ENCODE measurements around the gene MKS1.

Gene MKS1

DNA sequence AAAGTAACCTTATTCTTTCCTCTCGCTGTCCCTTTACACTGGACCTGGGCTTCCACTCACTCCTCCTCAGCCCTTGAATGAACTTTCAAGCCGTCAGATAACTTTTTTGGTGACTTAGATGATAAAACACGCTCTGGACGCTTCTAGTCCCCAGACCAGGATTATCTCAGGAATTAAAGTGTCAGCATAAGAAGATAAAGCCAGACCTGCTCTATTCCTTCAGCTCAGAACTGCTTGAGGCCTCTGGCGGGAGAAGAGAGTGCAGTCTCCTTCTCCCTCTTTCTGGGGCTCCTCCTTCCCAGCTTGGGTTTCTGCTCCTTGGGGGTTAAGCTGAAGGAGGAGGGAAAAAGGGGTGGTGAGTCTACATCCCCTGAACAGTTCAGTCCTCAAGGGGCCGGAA lies 25.9 kb upstream of the MKS1 start:
- Histone ChIP-seq H3K4me2 (no peak overlapping the region), H3K36me3 (no peaks in the 10 kb centered on the region), H3K4me3 (no peak overlapping the region), H3K27ac (no peak overlapping the region), H3K4me1 (peaks cover 28% of the 10 kb centered on the region), H4K20me1 (no peaks in the 10 kb centered on the region), H3K9me3 (no peaks in the 10 kb centered on the region), H3K27me3 (peaks cover 17% of the 10 kb centered on the region), H3K9ac (no peak overlapping the region)
- no peak for TF ChIP-seq Cebpa-rat (IDR thresholded peaks at IDR 0.05)

DNA sequence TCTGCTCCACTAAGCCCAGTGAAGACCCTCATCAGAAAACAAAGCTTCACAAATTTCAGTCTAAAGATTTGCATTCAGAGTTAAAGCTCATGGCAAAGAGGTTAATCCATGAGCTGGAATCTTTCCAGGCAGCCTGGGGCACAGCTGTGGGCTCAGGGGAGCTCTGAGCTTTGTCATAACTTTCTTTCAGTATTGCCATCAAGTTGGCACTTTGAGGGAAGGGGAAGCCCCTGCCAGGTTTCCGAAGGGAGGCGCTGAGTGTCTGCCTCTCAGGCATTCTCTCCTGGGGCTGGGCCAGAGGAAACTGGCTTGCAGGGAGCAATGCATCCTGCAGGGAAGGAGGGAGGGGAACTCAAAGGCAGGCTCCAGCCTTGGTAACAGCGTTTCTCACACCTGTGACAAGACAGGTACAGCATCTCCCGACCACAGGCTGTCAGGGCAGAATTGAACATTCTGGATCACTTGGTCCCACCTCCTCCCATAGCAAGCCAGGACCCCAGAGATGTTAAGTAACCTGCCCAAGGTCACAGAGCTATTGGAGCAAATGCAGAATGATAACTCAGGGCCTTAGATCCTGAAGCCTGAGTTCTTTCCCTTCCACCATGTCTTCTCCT lies 23.2 kb upstream of the MKS1 start:
- no peaks in the 10 kb centered on the region for H3K9me3 ChIP-seq
- TF ChIP-seq Cebpa-rat (IDR thresholded peaks at IDR 0.05) = no peak
- no peak overlapping the region for H3K27ac ChIP-seq
- no peaks in the 10 kb centered on the region for H4K20me1 ChIP-seq
- peak overlapping the region; percentile 47 for H3K4me2 ChIP-seq
- no peaks in the 10 kb centered on the region for H3K36me3 ChIP-seq
- H3K4me3 ChIP-seq = no peak overlapping the region
- peaks cover 14% of the 10 kb centered on the region for H3K4me1 ChIP-seq
- H3K9ac ChIP-seq = no peak overlapping the region
- H3K27me3 ChIP-seq = no peaks in the 10 kb centered on the region

DNA sequence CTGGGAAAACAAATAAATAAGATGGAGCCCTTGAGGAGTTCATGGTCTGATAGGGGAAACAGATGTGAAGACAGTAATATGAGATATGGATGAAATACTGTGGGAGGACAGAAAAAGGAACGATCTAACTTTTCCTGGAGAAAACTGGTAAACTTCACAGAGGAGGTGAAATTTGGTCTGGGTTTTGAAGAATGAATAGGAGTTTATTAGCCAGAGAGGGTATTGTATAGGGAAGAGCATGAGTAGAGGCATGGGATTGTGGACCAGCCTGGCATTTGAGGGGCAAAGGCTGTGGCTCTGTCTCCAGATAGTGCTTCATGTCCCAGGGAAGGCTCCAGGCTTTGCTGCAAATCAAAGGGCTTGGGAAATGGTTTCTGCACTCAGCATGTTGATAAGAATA lies 20.9 kb upstream of the MKS1 start:
- TF ChIP-seq Cebpa-rat (IDR thresholded peaks at IDR 0.05) = no peak
- Histone ChIP-seq H4K20me1 (no peaks in the 10 kb centered on the region), H3K4me1 (peaks cover 14% of the 10 kb centered on the region), H3K9ac (no peak overlapping the region), H3K4me3 (no peak overlapping the region), H3K27me3 (no peaks in the 10 kb centered on the region), H3K9me3 (no peaks in the 10 kb centered on the region), H3K27ac (no peak overlapping the region), H3K4me2 (no peak overlapping the region), H3K36me3 (no peaks in the 10 kb centered on the region)

DNA sequence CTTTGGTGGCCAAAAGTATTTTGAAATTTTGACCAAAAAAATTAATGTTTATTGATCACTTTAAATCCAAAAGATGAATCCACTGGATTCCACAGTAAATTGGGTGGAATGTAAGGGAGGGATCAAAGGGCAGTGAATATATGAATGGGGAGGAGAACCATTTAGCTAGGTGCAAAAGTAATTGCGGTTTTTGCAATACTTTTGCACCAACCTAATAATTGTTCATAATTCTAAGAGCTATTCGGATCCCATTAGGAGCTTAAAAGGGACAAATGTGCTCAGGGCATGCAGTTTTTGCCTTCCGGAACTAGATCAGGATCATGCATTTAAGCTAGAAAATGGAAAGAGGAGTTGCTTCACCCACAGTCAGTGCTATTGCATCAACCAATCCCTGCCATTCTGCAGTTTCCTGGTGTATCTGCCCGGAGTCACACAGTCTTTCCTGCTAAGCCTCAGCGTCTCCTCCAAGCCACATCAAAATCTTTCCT lies 19.1 kb upstream of the MKS1 start, which contains the start of gene LPO:
TSS of gene LPO (plus strand) at position 438 of the 488 bp plus-strand sequence. CDS start 4,396 bp downstream, outside the sequence.
- H3K9ac ChIP-seq = no peak within 1 kb of the TSS
- H3K4me2 ChIP-seq = no peak within 1 kb of the TSS
- H4K20me1 ChIP-seq = no peaks in the 10 kb centered on the region
- H3K36me3 ChIP-seq = no peaks in the 10 kb centered on the region
- H3K27me3 ChIP-seq = no peaks in the 10 kb centered on the region
- peaks cover 20% of the 10 kb centered on the region for H3K4me1 ChIP-seq
- no peak within 1 kb of the TSS for H3K4me3 ChIP-seq
- no peak for TF ChIP-seq Cebpa-rat (IDR thresholded peaks at IDR 0.05)
- no peaks in the 10 kb centered on the region for H3K9me3 ChIP-seq
- no peak within 1 kb of the TSS for H3K27ac ChIP-seq

DNA sequence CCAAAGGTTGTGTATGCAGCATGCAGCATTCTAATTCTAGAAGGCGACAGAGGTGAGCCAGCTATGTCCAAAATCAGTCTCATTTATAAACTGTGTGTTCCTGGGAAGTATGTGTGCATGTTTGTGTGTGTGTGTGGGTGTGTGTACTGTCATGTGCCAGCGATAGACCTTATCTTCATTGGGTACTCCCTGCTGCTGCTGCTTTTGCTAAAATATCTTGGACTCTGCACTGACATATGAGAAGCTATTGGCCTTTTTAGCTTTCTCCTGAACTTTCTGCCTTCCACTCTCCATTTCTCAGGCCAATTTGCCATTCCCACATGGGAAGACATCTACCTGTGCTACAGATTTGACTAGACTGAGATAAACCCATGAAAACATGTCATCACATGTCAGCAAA lies 17.3 kb upstream of the MKS1 start:
- no peaks in the 10 kb centered on the region for H4K20me1 ChIP-seq
- no peak overlapping the region for H3K27ac ChIP-seq
- peaks cover 24% of the 10 kb centered on the region for H3K4me1 ChIP-seq
- H3K27me3 ChIP-seq = no peaks in the 10 kb centered on the region
- no peak for TF ChIP-seq Cebpa-rat (IDR thresholded peaks at IDR 0.05)
- H3K4me2 ChIP-seq = no peak overlapping the region
- no peaks in the 10 kb centered on the region for H3K9me3 ChIP-seq
- H3K9ac ChIP-seq = no peak overlapping the region
- no peaks in the 10 kb centered on the region for H3K36me3 ChIP-seq
- no peak overlapping the region for H3K4me3 ChIP-seq

DNA sequence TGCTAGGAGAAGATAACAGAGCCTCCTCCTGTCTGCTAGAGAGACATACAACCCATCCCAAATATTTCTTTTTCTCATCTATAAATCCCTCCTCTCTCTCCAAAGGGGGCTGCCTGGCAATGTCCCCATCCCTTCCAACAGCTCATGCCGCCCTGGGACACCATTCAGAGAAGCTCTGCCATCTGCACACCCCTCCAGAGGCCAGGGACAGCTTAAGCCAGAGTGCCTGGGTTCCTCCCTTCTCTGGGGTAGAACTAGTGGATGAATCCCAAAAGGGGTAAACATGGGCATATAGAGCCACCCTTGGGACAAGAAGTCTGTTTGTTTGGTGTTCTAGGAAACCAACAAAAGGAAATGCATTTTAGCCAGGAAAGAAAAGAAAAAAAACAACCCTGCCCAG lies 16.8 kb upstream of the MKS1 start:
- TF ChIP-seq Cebpa-rat (IDR thresholded peaks at IDR 0.05) = no peak
- Histone ChIP-seq H3K27me3 (no peaks in the 10 kb centered on the region), H4K20me1 (no peaks in the 10 kb centered on the region), H3K4me2 (no peak overlapping the region), H3K27ac (no peak overlapping the region), H3K4me3 (no peak overlapping the region), H3K4me1 (peaks cover 24% of the 10 kb centered on the region), H3K36me3 (no peaks in the 10 kb centered on the region), H3K9me3 (no peaks in the 10 kb centered on the region), H3K9ac (no peak overlapping the region)

DNA sequence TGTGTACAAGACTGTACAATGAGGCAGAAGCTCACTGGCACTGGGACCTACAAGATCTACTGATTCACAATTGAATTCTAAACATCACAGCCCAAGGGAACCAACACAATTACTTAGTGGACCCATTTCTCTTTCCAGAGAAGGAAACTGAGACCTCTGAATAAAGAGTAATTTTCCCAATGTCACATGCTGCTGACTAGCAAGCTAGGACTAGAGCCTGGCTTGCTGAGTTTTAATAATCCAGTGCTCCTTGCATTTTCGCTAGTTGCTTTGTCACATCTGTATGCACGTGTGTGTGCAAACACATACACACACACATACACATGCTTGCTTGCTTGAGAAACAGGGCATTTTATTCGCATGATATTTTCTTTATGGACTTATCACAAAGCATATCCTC lies 15.5 kb upstream of the MKS1 start:
- no peaks in the 10 kb centered on the region for H4K20me1 ChIP-seq
- TF ChIP-seq Cebpa-rat (IDR thresholded peaks at IDR 0.05) = no peak
- H3K9ac ChIP-seq = no peak overlapping the region
- H3K4me1 ChIP-seq = peaks cover 24% of the 10 kb centered on the region
- H3K9me3 ChIP-seq = no peaks in the 10 kb centered on the region
- no peaks in the 10 kb centered on the region for H3K27me3 ChIP-seq
- H3K4me3 ChIP-seq = no peak overlapping the region
- H3K27ac ChIP-seq = no peak overlapping the region
- H3K4me2 ChIP-seq = no peak overlapping the region
- no peaks in the 10 kb centered on the region for H3K36me3 ChIP-seq

GRCh38 chr17:58233543-58233942 lies 14.5 kb upstream of the MKS1 start:
- Histone ChIP-seq H3K4me3 (no peak overlapping the region), H3K9me3 (no peaks in the 10 kb centered on the region), H3K27me3 (no peaks in the 10 kb centered on the region), H3K4me2 (no peak overlapping the region), H4K20me1 (no peaks in the 10 kb centered on the region), H3K9ac (no peak overlapping the region), H3K27ac (no peak overlapping the region), H3K4me1 (peaks cover 24% of the 10 kb centered on the region), H3K36me3 (no peaks in the 10 kb centered on the region)
- TF ChIP-seq Cebpa-rat (IDR thresholded peaks at IDR 0.05) = no peak

- Histone ChIP-seq H3K27me3 (no peaks in the 10 kb centered on the region), H3K36me3 (no peaks in the 10 kb centered on the region), H3K4me3 (no peak overlapping the region), H3K4me2 (peak overlapping the region; percentile 72), H3K27ac (no peak overlapping the region), H3K9me3 (no peaks in the 10 kb centered on the region), H3K4me1 (peaks cover 24% of the 10 kb centered on the region), H4K20me1 (no peaks in the 10 kb centered on the region), H3K9ac (no peak overlapping the region)
- no peak for TF ChIP-seq Cebpa-rat (IDR thresholded peaks at IDR 0.05)
These were observed 13.7 kb upstream of the MKS1 start for GRCh38 chr17:58232707-58233156.

DNA sequence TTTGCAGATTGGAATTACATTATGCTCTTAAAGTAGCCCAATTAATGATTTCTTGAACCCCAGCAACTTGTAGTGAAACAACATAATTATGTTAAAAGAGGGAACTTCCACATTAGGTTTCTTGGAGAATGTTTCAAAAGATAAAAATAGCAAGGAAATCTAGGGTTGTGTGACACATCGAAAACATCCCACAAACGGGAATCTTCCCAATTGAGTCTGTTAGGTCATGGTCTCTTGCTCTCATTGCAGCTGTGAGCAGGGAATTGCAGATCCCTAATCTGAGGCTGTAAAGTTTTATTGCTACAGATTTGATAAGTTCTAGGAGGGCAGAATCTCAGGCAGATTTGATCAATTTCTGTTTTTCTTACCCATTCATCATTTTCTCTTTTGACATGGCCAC lies 12.6 kb upstream of the MKS1 start:
- Histone ChIP-seq H3K4me2 (peak overlapping the region; percentile 72), H3K9me3 (no peaks in the 10 kb centered on the region), H4K20me1 (no peaks in the 10 kb centered on the region), H3K36me3 (no peaks in the 10 kb centered on the region), H3K27ac (no peak overlapping the region), H3K9ac (no peak overlapping the region), H3K4me1 (peaks cover 24% of the 10 kb centered on the region), H3K27me3 (no peaks in the 10 kb centered on the region), H3K4me3 (no peak overlapping the region)
- TF ChIP-seq Cebpa-rat (IDR thresholded peaks at IDR 0.05) = no peak

DNA sequence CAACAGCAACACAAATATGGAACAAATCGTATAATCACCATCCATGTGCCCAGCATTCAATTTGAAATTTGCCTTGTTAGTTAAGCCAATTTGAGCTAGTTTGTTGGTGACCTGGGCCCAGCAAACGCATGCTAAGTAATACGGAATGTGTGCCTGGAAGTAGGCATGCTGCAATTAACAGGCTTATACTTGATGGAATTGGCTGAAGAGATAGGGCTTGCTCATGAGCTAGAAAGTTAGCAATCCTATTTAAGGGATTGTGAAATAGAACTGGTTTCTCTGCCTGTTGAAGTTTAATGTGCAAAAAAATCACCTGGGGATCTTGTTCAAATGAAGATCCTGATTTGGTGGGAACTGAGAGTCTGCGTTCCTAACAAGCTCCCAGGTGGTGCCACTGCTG lies 10.8 kb upstream of the MKS1 start:
- no peak for TF ChIP-seq Cebpa-rat (IDR thresholded peaks at IDR 0.05)
- Histone ChIP-seq H3K27ac (no peak overlapping the region), H3K36me3 (no peaks in the 10 kb centered on the region), H3K27me3 (no peaks in the 10 kb centered on the region), H3K9ac (no peak overlapping the region), H4K20me1 (no peaks in the 10 kb centered on the region), H3K4me3 (no peak overlapping the region), H3K4me2 (no peak overlapping the region), H3K9me3 (no peaks in the 10 kb centered on the region), H3K4me1 (peaks cover 24% of the 10 kb centered on the region)

All from BLaER1 (cell line).